ENCODE data around the gene CCNYL1. TPM values are rescaled to one million over a fixed set of nuclear protein-coding genes. Genes with fewer than 3 reads are reported as not detected.

Gene CCNYL1
- total RNA-seq, 4 donors from 2014 or later: 14.8 to 22.2 (median 17.9) TPM

DNA sequence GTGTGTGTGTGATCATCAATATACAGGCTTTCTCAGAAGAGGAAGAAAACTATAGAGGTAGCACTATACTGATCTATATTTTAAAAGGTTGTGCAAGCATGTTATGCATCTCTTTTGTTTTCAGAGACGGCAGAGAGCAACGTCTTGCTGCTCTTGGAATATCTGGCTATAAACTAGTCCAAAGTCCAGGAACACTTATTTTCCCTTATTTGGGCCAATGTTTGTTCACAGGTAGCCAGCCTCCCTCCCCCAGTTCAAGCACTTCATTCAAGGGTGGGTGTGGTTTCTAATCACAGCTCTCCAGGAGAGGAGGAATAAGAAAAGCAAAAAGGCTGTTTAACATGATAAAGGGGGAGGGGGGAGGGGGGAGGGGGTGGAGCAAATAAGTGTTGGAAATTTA, 54.1 kb downstream of the CCNYL1 start:
- Histone ChIP-seq H3K27me3 (no peaks in the 10 kb centered on the region), H3K4me1 (peaks cover 42 to 48% of the 10 kb centered on the region in 2 donors), H3K9me3 (no peaks in the 10 kb centered on the region), H3K4me3 (replicated peaks in 1 of 3) (no peak overlapping the region), H3K36me3 (no peaks in the 10 kb centered on the region), H3K27ac (peak overlapping the region; percentile 72 to 93 (median 84))
- peak in 1 of 2 donors; percentile 75 for TF ChIP-seq POLR2A (IDR thresholded peaks at IDR 0.05)
- TF ChIP-seq, protein P1, sequence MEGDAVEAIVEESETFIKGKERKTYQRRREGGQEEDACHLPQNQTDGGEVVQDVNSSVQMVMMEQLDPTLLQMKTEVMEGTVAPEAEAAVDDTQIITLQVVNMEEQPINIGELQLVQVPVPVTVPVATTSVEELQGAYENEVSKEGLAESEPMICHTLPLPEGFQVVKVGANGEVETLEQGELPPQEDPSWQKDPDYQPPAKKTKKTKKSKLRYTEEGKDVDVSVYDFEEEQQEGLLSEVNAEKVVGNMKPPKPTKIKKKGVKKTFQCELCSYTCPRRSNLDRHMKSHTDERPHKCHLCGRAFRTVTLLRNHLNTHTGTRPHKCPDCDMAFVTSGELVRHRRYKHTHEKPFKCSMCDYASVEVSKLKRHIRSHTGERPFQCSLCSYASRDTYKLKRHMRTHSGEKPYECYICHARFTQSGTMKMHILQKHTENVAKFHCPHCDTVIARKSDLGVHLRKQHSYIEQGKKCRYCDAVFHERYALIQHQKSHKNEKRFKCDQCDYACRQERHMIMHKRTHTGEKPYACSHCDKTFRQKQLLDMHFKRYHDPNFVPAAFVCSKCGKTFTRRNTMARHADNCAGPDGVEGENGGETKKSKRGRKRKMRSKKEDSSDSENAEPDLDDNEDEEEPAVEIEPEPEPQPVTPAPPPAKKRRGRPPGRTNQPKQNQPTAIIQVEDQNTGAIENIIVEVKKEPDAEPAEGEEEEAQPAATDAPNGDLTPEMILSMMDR (IDR thresholded peaks at IDR 0.05): no peak
- intact Hi-C loops (cut with DNase I): loop anchor here (10.0 kb wide), 1 partner anchor 209 kb away; no protein-coding TSS in a partner anchor
- WGBS, 2 donors: 34 to 37% methylated on average over 2 of the region's 2 CpGs
- peak; percentile 82 to 83 for DNase-seq

- TF ChIP-seq, protein P1 (IDR thresholded peaks at IDR 0.05): no peak
- peak in 1 of 2 donors; percentile 8 for TF ChIP-seq POLR2A (IDR thresholded peaks at IDR 0.05)
- Histone ChIP-seq H3K36me3 (no peaks in the 10 kb centered on the region), H3K9me3 (no peaks in the 10 kb centered on the region), H3K4me1 (peaks cover 42 to 50% of the 10 kb centered on the region in 2 donors), H3K27me3 (no peaks in the 10 kb centered on the region), H3K4me3 (replicated peaks in 1 of 3) (no peak overlapping the region), H3K27ac (peak overlapping the region; percentile 84 to 93 (median 84))
- DNase-seq: peak in 1 of 2 donors; percentile 35
- intact Hi-C loops (cut with DNase I): loop anchor here (10.0 kb wide), 1 partner anchor 209 kb away; no protein-coding TSS in a partner anchor
- 23 to 36% methylated on average over 5 of the region's 5 CpGs for WGBS, 2 donors
Measured at GRCh38 chr2:207766041-207766551, 54.7 kb downstream of the CCNYL1 start.

- intact Hi-C loops (cut with DNase I): loop anchor here (10.0 kb wide), 1 partner anchor 208 kb away; no protein-coding TSS in a partner anchor
Measured at GRCh38 chr2:207766697-207767460, 55.4 kb downstream of the CCNYL1 start.

DNA sequence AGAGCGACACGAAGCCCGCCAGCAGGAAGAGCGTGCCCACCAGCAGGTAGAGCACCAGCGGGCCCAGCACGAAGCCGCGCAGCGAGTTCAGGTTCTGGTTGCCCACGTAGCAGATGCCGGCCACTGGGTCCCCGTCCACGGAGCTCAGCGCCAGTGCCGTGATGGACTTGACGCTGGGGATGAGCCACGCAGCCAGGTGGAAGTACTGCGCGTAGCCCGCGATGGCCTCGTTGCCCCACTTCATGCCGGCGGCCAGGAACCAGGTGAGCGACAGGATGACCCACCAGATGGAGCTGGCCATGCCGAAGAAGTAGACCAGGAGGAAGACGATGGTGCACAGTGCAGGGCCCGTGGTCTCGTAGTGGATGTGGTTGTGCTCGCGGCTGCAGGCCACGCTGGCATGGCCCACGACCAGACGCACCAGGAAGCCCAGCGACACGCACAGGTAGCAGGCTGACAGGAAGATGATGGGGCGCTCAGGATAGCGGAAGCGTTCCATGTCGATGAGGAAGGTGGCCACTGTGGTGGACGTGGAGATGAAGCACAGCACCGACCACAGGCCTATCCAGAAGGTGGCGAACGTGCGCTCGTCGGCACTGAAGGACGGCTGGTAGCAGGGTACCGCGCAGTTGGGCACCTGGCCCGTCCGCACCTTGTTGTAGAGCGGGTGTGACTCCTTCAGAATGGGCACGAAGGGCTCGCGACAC, 56.2 kb downstream of the CCNYL1 start:
- 76 to 77% methylated on average over 25 to 26 of the region's 56 CpGs for WGBS, 2 donors
- peak overlapping the region in 1 of 3 donors; percentile 93 for H3K4me3 ChIP-seq (replicated peaks in 1 of 3)
- intact Hi-C loops (cut with DNase I): loop anchor here (10.0 kb wide), 1 partner anchor 207 kb away; no protein-coding TSS in a partner anchor
- TF ChIP-seq, protein P1 (IDR thresholded peaks at IDR 0.05): peak in 4 of 6 experiments; percentile 33 to 48 (median 40)
- TF ChIP-seq POLR2A (IDR thresholded peaks at IDR 0.05): no peak
- H3K36me3 ChIP-seq: no peaks in the 10 kb centered on the region
- H3K27me3 ChIP-seq: no peaks in the 10 kb centered on the region
- peak overlapping the region; percentile 93 to 94 (median 93) for H3K27ac ChIP-seq
- peaks cover 42 to 50% of the 10 kb centered on the region in 2 donors for H3K4me1 ChIP-seq
- peak; percentile 64 to 75 for DNase-seq
- no peaks in the 10 kb centered on the region for H3K9me3 ChIP-seq

More at GRCh38 chr2:207766697-207767460, 55.4 kb downstream of the CCNYL1 start:
- Histone ChIP-seq H3K4me3 (replicated peaks in 1 of 3) (peak overlapping the region in 1 of 3 donors; percentile 93), H3K27ac (peak overlapping the region; percentile 84 to 93 (median 84)), H3K4me1 (peaks cover 42 to 50% of the 10 kb centered on the region in 2 donors), H3K9me3 (no peaks in the 10 kb centered on the region), H3K27me3 (no peaks in the 10 kb centered on the region), H3K36me3 (no peaks in the 10 kb centered on the region)
- peak in 1 of 2 donors; percentile 4 for TF ChIP-seq POLR2A (IDR thresholded peaks at IDR 0.05)
- TF ChIP-seq, protein P1 (IDR thresholded peaks at IDR 0.05): no peak
- peak; percentile 39 to 41 for DNase-seq
- 52 to 54% methylated on average over 42 to 45 of the region's 65 CpGs for WGBS, 2 donors

Measured in thyroid gland (tissue), 4 donors.